Stimulated activated CD8-positive, alpha-beta memory T cell treated with anti-CD3 and anti-CD28 coated beads, Interleukin-4, amount 100 ng/mL, for 1 hour (primary cell): Measurements from ENCODE around the gene ABCB9.
"Not testable (repeated sequence)": the region's sequence is repeated elsewhere in the genome, so short reads cannot be mapped to it uniquely, and the experiment has no call there.

Source experiments
- DNase-seq, 2 donors: peaks; one replicate each; pipeline ENCODE4 v3.0.0-alpha.2; 2020; ENCODE audit warnings: low read depth in 2 of 2, low spot score in 1 of 2

ABCB9 gene

GRCh38 chr12:122965851-122966742, at the start of gene ABCB9:
TSS of gene ABCB9 (minus strand) at chr12:122966463. CDS start at chr12:122960235, 6,228 bp downstream.
- DNase-seq, result peak; percentile 87 to 94

DNA sequence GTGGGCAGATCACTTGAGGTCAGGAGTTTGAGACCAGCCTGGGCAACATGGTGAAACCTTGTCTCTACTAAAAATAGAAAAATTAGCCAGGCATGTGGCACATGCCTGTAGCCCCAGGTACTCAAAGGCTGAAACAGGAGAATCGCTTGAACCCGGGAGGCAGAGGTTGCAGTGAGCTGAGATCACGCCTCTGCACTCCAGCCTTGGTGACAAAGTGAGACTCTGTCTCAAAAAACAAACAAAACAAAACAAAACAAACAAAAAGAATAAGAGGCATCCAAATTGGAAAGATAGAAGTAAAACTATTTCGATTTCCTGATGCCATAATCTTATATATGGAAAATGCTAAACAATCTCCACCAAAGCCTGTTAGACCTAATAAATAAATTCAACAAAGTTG, 48.2 kb upstream of the ABCB9 start:
- DNase-seq, result not testable (repeated sequence)

DNA sequence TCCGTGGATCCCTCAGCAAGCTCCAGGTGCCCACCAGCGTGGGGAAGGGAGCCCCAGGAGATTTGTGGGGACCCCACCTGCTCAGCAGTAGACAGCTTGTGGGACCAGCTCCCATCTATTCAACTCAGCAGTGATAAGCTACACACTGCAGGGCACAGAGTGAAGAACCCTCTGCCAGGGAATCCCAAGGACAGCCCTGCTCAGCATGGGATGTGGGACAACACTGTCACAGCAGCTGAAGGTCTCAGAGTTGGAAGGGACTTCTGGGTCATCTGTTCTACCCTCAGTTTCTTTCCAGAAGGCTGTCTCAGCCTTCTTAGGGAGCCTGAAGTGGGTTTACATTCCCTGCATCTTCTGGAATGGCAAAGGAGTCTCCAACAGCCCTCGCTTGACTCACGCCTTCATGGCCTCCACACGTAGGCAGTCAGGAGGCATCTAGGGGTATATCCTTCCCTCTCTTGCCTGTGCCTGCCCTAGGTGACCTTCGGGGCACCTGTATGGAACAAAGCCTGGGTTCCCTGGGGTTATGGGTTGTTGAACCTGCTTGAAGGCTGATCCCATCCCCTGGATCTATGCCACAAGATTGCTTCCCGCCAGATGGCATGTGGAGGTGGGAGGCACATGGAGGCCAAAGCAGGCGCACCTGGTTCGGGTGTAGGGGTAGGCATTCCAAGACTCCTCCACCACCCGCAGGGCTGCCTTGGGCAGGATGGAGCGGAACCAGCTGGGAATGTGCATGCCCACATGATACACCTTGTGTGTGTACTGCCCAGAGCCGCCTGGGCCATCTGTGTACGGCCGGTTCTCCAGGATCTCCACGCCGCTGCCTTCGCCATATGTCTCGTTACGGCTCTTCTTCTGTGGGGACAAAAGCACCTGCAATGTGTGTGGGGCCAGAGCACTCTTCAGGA, 47.2 kb upstream of the ABCB9 start:
- no peak for DNase-seq

DNA sequence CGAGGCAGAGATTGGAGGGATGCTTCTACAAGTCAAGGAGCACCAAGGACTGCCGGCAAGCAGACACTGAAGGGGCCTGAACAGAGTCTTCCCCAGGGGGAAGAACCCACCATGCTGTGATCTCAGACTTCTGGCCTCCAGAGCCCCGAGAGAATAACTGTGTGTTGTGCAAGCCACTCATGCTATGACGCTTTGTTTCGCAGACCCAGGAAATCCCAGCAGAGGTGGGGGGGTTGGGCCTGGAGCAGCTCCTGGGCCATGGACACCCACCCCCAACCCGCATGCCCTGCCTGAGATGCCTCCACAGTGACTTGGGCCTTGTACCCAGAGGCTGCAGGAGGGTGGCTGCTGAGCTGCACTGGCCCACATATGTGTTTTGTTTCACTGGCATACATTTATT, 45.4 kb upstream of the ABCB9 start:
- DNase-seq, result no peak

- no peak for DNase-seq
Observed at GRCh38 chr12:123010681-123011080, 44.4 kb upstream of the ABCB9 start.

DNA sequence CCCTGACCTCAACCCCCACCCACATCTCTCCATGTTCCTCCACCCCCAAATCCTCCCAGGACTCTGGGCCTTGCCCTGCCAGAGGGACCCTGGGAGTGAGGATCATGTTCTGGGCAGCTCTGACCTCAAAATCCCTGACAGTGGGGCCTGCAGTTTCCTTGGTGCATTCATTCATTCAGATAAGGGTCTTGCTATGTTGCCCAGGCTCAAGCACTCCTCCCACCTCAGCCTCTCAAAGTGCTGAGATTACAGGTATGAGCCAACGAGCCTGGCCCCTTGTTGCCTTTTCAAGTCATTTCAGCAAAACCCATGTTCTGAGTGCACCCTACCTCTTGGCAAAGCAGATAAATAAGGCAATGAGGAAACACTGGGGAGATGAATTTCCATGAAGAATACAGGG, 43.8 kb upstream of the ABCB9 start:
- no peak for DNase-seq

- no peak for DNase-seq
Observed at GRCh38 chr12:123006977-123007376, 40.7 kb upstream of the ABCB9 start.

- DNase-seq, result no peak
Observed at GRCh38 chr12:123005081-123005626, 38.9 kb upstream of the ABCB9 start.

- DNase-seq, result no peak
Observed at GRCh38 chr12:123004287-123004686, 38.0 kb upstream of the ABCB9 start.

DNA sequence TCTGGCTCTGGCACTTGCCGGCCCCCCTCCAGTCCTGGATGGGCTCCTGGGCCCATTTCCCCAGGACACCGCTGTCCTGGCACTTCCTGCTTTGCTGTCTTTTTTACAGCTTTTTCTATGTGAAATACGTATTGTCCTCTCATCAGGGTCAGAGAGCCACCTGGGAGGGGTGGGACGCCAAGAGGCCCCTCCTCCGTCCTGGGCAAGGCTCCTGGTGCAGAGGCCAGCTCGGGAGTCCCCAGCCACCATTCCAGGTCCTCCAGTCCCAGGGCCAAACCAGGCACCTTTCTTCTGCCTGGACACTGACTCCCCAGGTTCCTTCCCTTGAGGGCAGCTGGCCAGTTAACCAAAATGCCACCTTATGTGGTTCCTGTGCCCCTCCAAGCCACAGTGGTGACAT, 37.0 kb upstream of the ABCB9 start:
- DNase-seq, result no peak

GRCh38 chr12:123001464-123001863, 35.2 kb upstream of the ABCB9 start:
- no peak for DNase-seq

DNA sequence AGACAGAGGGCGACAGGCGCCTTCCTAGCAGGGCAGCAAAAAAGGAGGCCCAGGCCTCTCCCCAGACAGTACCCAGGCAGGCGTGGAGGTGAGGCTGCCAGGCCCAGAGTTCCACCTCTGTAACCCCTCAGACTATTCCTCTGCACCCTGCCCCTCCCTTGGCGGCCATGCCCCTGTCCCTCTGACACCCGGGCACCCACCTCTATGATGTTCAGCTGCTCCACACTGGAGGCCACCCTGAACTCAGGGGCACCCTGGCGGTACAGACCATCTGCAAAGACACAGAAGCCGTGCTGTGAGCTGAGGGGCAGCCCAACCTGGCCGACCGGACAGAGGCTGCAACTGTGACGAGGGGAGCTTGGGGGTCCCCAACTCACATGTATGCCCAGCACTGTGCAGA, 34.3 kb upstream of the ABCB9 start:
- no peak for DNase-seq

DNA sequence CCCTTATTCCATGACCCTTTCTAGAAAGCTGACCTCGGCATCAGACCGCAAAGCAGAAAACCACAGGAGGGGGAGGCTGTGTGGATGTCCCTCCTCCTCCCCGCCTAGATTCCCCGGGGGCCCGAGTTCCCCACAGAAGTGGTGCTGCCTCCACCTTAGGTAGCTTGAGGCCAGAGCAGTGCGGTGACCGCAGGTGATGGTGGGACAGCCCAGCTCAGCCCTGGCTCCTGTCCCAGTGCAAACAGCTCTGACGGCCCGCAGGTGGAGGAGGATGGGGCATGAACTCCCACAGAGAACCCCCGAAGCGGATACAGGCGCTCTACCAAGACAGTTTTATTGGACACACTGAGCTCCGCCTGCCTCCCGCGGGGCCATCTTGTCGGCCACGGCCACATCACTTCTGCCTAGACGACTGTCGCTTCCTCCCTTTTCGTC, 33.7 kb upstream of the ABCB9 start:
- no peak for DNase-seq

- no peak for DNase-seq
Observed at GRCh38 chr12:122999196-122999946, 33.1 kb upstream of the ABCB9 start.

GRCh38 chr12:122998316-122998715, 32.1 kb upstream of the ABCB9 start:
- DNase-seq, result no peak

DNA sequence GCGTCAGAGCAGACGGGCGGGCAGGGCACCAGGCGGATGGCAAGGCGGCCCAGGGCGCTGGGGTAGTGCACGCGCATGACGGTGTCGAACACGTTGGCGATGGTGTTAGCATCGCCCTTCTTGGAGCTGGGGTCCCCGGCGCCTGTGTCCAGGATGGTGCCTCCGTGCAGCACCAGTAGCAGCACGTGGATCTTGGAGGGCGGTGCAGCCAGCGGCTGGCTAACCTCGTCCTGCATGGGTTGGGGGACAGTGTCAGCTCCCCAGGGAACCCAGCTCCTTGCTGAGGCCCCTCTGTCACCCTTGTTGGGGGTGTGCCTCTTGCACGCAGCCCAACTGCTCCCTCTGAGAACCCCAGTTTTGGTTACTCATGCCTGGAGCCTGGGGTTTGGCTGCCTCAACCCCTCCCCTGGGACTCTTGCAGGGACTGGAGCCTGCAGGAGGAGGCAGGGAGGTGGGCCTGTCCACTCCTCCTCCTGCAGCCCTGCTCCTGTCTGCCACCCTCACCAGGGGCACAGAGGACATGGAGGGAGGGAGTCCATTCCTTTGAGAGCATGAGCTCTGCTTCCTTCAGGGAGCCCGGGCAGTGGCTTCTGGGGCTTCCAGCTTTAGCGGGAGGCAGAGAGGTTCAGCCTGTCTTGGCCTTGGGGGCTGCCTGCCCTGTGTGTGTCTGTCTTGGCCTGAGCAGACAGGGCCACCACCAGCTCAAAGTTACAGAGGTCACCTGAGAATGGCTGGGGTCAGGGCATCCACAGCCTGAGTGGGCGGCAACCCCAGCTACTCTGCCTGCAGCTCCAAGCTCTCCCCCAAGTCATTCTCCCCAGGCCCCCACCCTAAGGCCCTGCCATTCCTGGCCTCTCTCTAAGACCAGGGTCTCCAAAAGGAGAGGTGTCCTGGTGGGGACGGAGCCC, 31.3 kb upstream of the ABCB9 start:
- no peak for DNase-seq

DNA sequence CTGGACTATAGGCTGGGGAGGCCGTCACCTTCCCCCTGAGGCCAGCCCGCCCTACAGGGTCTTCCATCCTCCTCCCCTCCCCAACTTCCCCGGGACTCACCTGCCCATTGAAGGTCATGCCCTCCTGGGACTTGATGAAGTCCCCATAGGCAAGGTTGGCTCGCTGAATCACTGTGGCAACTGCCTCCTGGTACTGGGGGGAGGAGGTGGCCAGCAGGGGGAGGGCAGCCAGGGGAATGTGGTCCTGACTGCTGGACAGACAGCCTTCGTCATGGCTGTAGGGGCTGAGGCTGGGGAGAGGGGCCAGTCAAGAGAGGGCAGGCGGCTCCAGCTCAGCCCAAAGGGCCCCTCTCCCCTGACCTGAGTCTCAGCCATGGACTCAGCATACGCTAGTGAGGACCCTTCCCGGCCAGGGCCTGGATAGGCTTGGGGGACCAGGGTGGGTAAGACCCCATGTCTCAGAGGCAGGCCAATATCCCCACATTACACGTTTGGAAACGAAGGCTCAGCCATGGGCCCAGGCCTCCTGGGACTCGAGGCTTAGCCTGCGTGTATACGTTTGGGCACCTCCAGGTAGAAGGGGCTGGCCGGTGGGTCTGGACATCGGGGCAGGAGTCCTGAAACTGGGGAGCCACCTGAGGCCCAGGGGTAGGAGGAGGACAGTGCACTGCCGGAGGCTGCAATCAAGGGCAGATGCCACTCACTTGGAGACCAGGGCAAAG, 30.5 kb upstream of the ABCB9 start:
- DNase-seq, result no peak

DNA sequence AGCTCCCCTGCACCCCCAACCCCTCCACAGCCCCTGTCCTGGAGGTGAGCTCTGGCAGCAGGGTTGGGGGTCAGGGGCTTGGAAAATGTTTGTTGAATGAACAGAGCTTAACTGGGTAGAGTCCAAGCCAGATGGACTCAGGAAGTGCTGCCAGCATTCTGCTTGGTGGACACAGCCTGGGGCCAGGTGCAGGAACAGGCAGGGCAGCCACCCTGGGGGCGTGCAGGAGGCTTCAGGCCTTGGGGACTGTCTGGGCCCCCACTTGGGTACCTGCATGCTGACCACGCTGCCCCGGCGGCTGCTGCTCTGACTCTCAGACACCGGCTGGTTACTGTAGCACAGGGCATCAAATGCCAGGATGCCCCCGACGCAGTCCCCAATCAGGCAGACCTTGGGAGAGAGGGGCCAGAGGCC, 29.9 kb upstream of the ABCB9 start:
- DNase-seq, result no peak

GRCh38 chr12:122995503-122996187, 29.4 kb upstream of the ABCB9 start:
- no peak for DNase-seq
